GM12878 (cell line): ENCODE measurements around the gene EMSY. TPM values are rescaled to one million over a fixed set of nuclear protein-coding genes. Genes with fewer than 3 reads are reported as not detected.

ENCODE experiments used
- ATF7 ChIP-seq: fragments of 450-650 bp; IDR thresholded peaks from 2 replicates; pipeline ENCODE4 v1.6.1; 2016; ENCODE audit warnings: low read depth, mild to moderate bottlenecking
- FOXM1 ChIP-seq: IDR thresholded peaks from 2 replicates; pipeline ENCODE4 v1.6.1; 2012; ENCODE audit warnings: low read depth, mild to moderate bottlenecking, inconsistent platforms, low read length, moderate library complexity
- NFYB ChIP-seq: IDR thresholded peaks from 2 replicates; pipeline ENCODE4 v1.6.1; 2011; ENCODE audit warnings: low read depth, mild to moderate bottlenecking, low read length, improper control_type of control experiment, moderate library complexity; ENCODE audit not compliant: insufficient read depth
- RELA ChIP-seq: fragments of 450-650 bp; IDR thresholded peaks from 2 replicates; pipeline ENCODE4 v1.8.0; 2014; ENCODE audit warnings: borderline replicate concordance; ENCODE audit not compliant: partially characterized antibody
- SPI1 ChIP-seq: IDR thresholded peaks from 2 replicates; pipeline ENCODE4 v1.6.1; 2011; ENCODE audit warnings: low read depth, mild to moderate bottlenecking, low read length, moderate library complexity, borderline replicate concordance; ENCODE audit not compliant: insufficient read depth
- SREBF2 ChIP-seq: IDR thresholded peaks from 2 replicates; pipeline ENCODE4 v1.6.1; 2012; ENCODE audit warnings: mild to moderate bottlenecking, low read length
- polyA plus RNA-seq, 11 experiments: library from polyadenylated mRNA; depleted of rRNA in 4 of 11; unstranded in 6 of 11; stranded (reverse) in 5 of 11; fragments of >200 nt; fragmentation: Nextera tagmentation in 4 of 11; fragmentation: Illumina TruSeq in 1 of 11; extraction: Ambion mirVana in 4 of 11; extraction: Trizol in 1 of 11; gene quantifications; 1 replicate in 1 of 11; 2 replicates in 10 of 11; pipeline versions ENCODE4 v1.2.1 to v1.2.3, GENCODE V29; 2011 to 2016; ENCODE audit warnings: inconsistent platforms in 2 of 11, missing spikeins in 2 of 11, low read depth in 1 of 11
- total RNA-seq, 4 experiments: library from RNA; depleted of rRNA in 3 of 4; stranded (reverse); fragments of >200 nt in 3 of 4; fragmentation: Illumina TruSeq in 1 of 4; extraction: Trizol in 1 of 4; gene quantifications; 2 replicates each; pipeline versions ENCODE4 v1.2.1 to v1.2.3, GENCODE V29; 2013 to 2021
- TF ChIP-seq, protein P1 (sequence below): fragments of 450-650 bp; IDR thresholded peaks from 2 replicates; pipeline ENCODE4 v1.6.1; 2017; ENCODE audit warnings: mild to moderate bottlenecking, moderate library complexity
- TF ChIP-seq, protein P2 (sequence below): IDR thresholded peaks from 2 replicates; pipeline ENCODE4 v1.6.1; 2011; ENCODE audit warnings: mild to moderate bottlenecking, low read depth, low read length, moderate library complexity; ENCODE audit not compliant: insufficient replicate concordance

The EMSY gene
- total and polyA plus RNA-seq, 10 of the 15 experiments (the other 5 are each of a cell fraction or from before 2014, with no cell fraction given), result 9.3 to 26.9 (median 13.0) TPM

DNA sequence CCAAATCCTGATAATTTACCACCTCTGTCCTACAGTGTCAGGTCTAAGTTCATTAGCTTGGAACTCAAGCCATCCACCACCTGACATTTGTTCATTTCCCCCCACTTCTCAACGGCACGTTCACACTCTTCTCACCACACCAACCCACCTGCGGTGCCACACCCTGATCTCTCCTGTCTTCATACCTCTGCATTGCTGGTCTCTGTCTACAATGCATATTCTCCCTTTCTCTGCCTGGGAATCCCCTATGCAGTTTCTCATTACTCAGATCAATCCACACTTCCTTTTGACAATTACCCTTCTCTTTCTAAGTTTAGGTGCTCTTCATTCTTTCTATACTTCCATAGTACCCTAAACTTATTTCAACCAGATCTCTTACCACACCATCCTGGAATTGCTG lies 20.4 kb upstream of the EMSY start (continued):
- TF ChIP-seq, protein P1, sequence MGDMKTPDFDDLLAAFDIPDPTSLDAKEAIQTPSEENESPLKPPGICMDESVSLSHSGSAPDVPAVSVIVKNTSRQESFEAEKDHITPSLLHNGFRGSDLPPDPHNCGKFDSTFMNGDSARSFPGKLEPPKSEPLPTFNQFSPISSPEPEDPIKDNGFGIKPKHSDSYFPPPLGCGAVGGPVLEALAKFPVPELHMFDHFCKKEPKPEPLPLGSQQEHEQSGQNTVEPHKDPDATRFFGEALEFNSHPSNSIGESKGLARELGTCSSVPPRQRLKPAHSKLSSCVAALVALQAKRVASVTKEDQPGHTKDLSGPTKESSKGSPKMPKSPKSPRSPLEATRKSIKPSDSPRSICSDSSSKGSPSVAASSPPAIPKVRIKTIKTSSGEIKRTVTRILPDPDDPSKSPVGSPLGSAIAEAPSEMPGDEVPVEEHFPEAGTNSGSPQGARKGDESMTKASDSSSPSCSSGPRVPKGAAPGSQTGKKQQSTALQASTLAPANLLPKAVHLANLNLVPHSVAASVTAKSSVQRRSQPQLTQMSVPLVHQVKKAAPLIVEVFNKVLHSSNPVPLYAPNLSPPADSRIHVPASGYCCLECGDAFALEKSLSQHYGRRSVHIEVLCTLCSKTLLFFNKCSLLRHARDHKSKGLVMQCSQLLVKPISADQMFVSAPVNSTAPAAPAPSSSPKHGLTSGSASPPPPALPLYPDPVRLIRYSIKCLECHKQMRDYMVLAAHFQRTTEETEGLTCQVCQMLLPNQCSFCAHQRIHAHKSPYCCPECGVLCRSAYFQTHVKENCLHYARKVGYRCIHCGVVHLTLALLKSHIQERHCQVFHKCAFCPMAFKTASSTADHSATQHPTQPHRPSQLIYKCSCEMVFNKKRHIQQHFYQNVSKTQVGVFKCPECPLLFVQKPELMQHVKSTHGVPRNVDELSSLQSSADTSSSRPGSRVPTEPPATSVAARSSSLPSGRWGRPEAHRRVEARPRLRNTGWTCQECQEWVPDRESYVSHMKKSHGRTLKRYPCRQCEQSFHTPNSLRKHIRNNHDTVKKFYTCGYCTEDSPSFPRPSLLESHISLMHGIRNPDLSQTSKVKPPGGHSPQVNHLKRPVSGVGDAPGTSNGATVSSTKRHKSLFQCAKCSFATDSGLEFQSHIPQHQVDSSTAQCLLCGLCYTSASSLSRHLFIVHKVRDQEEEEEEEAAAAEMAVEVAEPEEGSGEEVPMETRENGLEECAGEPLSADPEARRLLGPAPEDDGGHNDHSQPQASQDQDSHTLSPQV, result no peak
- TF ChIP-seq NFYB (no peak), SREBF2 (no peak), FOXM1 (no peak), RELA (peak; percentile 60), ATF7 (0 out of 2 replicates have a peak, but pooled peaks have one; percentile 19), SPI1 (0 out of 2 replicates have a peak, but pooled peaks have one; percentile 21)
- TF ChIP-seq, protein P2, sequence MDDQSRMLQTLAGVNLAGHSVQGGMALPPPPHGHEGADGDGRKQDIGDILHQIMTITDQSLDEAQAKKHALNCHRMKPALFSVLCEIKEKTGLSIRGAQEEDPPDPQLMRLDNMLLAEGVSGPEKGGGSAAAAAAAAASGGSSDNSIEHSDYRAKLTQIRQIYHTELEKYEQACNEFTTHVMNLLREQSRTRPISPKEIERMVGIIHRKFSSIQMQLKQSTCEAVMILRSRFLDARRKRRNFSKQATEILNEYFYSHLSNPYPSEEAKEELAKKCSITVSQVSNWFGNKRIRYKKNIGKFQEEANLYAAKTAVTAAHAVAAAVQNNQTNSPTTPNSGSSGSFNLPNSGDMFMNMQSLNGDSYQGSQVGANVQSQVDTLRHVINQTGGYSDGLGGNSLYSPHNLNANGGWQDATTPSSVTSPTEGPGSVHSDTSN, result no peak
